ENCODE results near the gene RAE1. TPM values are rescaled to one million over a fixed set of nuclear protein-coding genes. Genes with fewer than 3 reads are reported as not detected.

RAE1 gene
- total RNA-seq, 1 experiment from 2014 or later, result 53.1 TPM

GRCh38 chr20:57391439-57392301 lies 40.6 kb downstream of the RAE1 start:
- H3T11ph ChIP-seq (ENCODE audit: low read length), result no peak overlapping the region
- H3K14ac ChIP-seq (ENCODE audit: insufficient read depth, low read length), result peak overlapping the region; percentile 62
- TF ChIP-seq CTCF (conservative IDR thresholded peaks at IDR 0.05), result no peak
- H3K36me3 Mint-ChIP-seq (ENCODE audit: insufficient read depth in 1 of 3, low read depth in 3 of 3), result peaks cover 19 to 33% (median 32%) of the 10 kb centered on the region in 3 experiments; a peak in 6 of 7 replicates
- peaks cover 3% of the 10 kb centered on the region for H3K79me1 ChIP-seq (ENCODE audit: insufficient read depth, low read depth, low read length, poor library complexity, severe bottlenecking)
- no peak overlapping the region for H4K8ac ChIP-seq (replicated peaks; ENCODE audit: insufficient read length, low read depth, low read length)
- H2BK5ac ChIP-seq (ENCODE audit: insufficient read length, low read length), result no peak overlapping the region
- no peak overlapping the region for H2AFZ ChIP-seq (ENCODE audit: low read length)
- WGBS (ENCODE audit: extremely low coverage, insufficient read length, low lambda C conversion rate), result no CpG with 5 or more reads among the region's 98 CpGs
- H3K79me2 ChIP-seq (ENCODE audit: insufficient read depth, low read length), result no peaks in the 10 kb centered on the region; the same call in 1 of the 2 replicates
- no peak for DNase-seq
- H2BK120ac ChIP-seq (ENCODE audit: low read depth, low read length, poor library complexity, severe bottlenecking), result no peak overlapping the region
- no peak overlapping the region for H4K5ac ChIP-seq (ENCODE audit: insufficient read length, low read depth, low read length)
- no peak overlapping the region for H3K27ac ChIP-seq (ENCODE audit: insufficient read length, low read depth, low read length)
- no peak overlapping the region for H4K91ac ChIP-seq (ENCODE audit: insufficient read length, low read depth, low read length)
- no peak overlapping the region for H3K23ac ChIP-seq (ENCODE audit: insufficient read length, low read depth, low read length)
- no peaks in the 10 kb centered on the region for H3K9me3 Mint-ChIP-seq
- peak overlapping the region; percentile 83 to 91 for H3K4me3 Mint-ChIP-seq
- H3K4me2 ChIP-seq (ENCODE audit: insufficient read depth, insufficient read length, low read length), result peak overlapping the region; percentile 65
- H3K23me2 ChIP-seq (ENCODE audit: insufficient read length, low read depth, low read length, poor library complexity, severe bottlenecking), result peaks cover 24% of the 10 kb centered on the region
- no peak overlapping the region for H2BK20ac ChIP-seq (ENCODE audit: low read depth, low read length, poor library complexity, severe bottlenecking)
- H3K4ac ChIP-seq (ENCODE audit: low read depth, low read length), result no peak overlapping the region
- H3K9ac ChIP-seq (ENCODE audit: extremely low read depth, insufficient read length, low read length), result peak overlapping the region; percentile 67
- H3K18ac ChIP-seq (ENCODE audit: insufficient read length, low read depth, low read length), result peak overlapping the region; percentile 68
- H3K27me3 Mint-ChIP-seq (ENCODE audit: low read depth), result peaks cover 6% of the 10 kb centered on the region
- H3K9me3 ChIP-seq (ENCODE audit: control insufficient read depth, low read depth, low read length), result no peaks in the 10 kb centered on the region
- H3K27me3 ChIP-seq (ENCODE audit: insufficient read depth, low read length), result no peaks in the 10 kb centered on the region
- no peak overlapping the region for H3K56ac ChIP-seq (ENCODE audit: insufficient read length, low read depth, low read length)
- H2BK12ac ChIP-seq (ENCODE audit: insufficient read length, low read depth, low read length), result no peak overlapping the region
- H3K4me1 ChIP-seq (ENCODE audit: insufficient read depth, low read length), result no peaks in the 10 kb centered on the region
- no peak overlapping the region for H2BK15ac ChIP-seq (ENCODE audit: low read depth, low read length)
- peaks cover 38 to 51% of the 10 kb centered on the region in 2 experiments for H3K4me1 Mint-ChIP-seq
- no peak overlapping the region for H2AK5ac ChIP-seq (ENCODE audit: insufficient read length, low read length)
- H3K27ac Mint-ChIP-seq, result peak overlapping the region; percentile 70 to 81 (median 80); a peak in 4 of 7 replicates
- H4K20me1 ChIP-seq (ENCODE audit: control insufficient read depth, insufficient read depth, insufficient read length), result no peaks in the 10 kb centered on the region
